ENCODE data around the gene ARHGAP24. TPM values are rescaled to one million over a fixed set of nuclear protein-coding genes. Genes with fewer than 3 reads are reported as not detected.
"Not testable (repeated sequence)": the region's sequence is repeated elsewhere in the genome, so short reads cannot be mapped to it uniquely, and the experiment has no call there.

ARHGAP24 gene
- total RNA-seq, 2 experiments from 2014 or later: not detected

GRCh38 chr4:85515701-85516100 is 40.8 kb downstream of the ARHGAP24 start:
- Mint-ChIP-seq H3K36me3 (ENCODE audit: low read depth) (no peaks in the 10 kb centered on the region), H3K9me3 (no peaks in the 10 kb centered on the region), H3K4me1 (no peaks in the 10 kb centered on the region), H3K4me3 (no peak overlapping the region), H3K27me3 (no peaks in the 10 kb centered on the region), H3K27ac (no peak overlapping the region)
- ChIA-PET CTCF (no interaction called here), POLR2A (no interaction called here)
- DNase-seq: no peak

- DNase-seq; H3K27me3 Mint-ChIP-seq; H3K27ac Mint-ChIP-seq; CTCF ChIA-PET; POLR2A ChIA-PET; H3K36me3 Mint-ChIP-seq (ENCODE audit: low read depth); H3K4me3 Mint-ChIP-seq; H3K4me1 Mint-ChIP-seq; H3K9me3 Mint-ChIP-seq: not testable (repeated sequence)
Measured at GRCh38 chr4:85518526-85518925, 43.6 kb downstream of the ARHGAP24 start.

GRCh38 chr4:85520765-85521749 is 46.1 kb downstream of the ARHGAP24 start:
- no peak overlapping the region for H3K4me3 Mint-ChIP-seq
- H3K27ac Mint-ChIP-seq: no peak overlapping the region
- POLR2A ChIA-PET: no interaction called here
- H3K4me1 Mint-ChIP-seq: no peaks in the 10 kb centered on the region
- H3K27me3 Mint-ChIP-seq: no peaks in the 10 kb centered on the region
- DNase-seq: no peak
- CTCF ChIA-PET: no interaction called here
- no peaks in the 10 kb centered on the region for H3K36me3 Mint-ChIP-seq (ENCODE audit: low read depth)
- no peaks in the 10 kb centered on the region for H3K9me3 Mint-ChIP-seq

GRCh38 chr4:85522277-85522676 is 47.3 kb downstream of the ARHGAP24 start:
- Mint-ChIP-seq H3K4me3 (no peak overlapping the region), H3K27ac (no peak overlapping the region), H3K27me3 (no peaks in the 10 kb centered on the region), H3K36me3 (ENCODE audit: low read depth) (no peaks in the 10 kb centered on the region), H3K9me3 (no peaks in the 10 kb centered on the region), H3K4me1 (no peaks in the 10 kb centered on the region)
- no peak for DNase-seq
- ChIA-PET CTCF (no interaction called here), POLR2A (no interaction called here)

- Mint-ChIP-seq H3K9me3 (no peaks in the 10 kb centered on the region), H3K4me1 (no peaks in the 10 kb centered on the region), H3K27ac (no peak overlapping the region), H3K4me3 (no peak overlapping the region), H3K27me3 (no peaks in the 10 kb centered on the region), H3K36me3 (ENCODE audit: low read depth) (no peaks in the 10 kb centered on the region)
- CTCF ChIA-PET: no interaction called here
- POLR2A ChIA-PET: no interaction called here
- DNase-seq: no peak
Measured at GRCh38 chr4:85522836-85523235, 47.9 kb downstream of the ARHGAP24 start.

- POLR2A ChIA-PET: no interaction called here
- CTCF ChIA-PET: no interaction called here
- H3K27ac Mint-ChIP-seq: no peak overlapping the region
- no peaks in the 10 kb centered on the region for H3K9me3 Mint-ChIP-seq
- H3K4me3 Mint-ChIP-seq: no peak overlapping the region
- no peak for DNase-seq
- H3K36me3 Mint-ChIP-seq (ENCODE audit: low read depth): no peaks in the 10 kb centered on the region
- H3K27me3 Mint-ChIP-seq: no peaks in the 10 kb centered on the region
- H3K4me1 Mint-ChIP-seq: no peaks in the 10 kb centered on the region
Measured at GRCh38 chr4:85527815-85528214, 52.9 kb downstream of the ARHGAP24 start.

GRCh38 chr4:85531560-85532341 is 56.8 kb downstream of the ARHGAP24 start:
- Mint-ChIP-seq H3K9me3 (no peaks in the 10 kb centered on the region), H3K27me3 (no peaks in the 10 kb centered on the region), H3K36me3 (ENCODE audit: low read depth) (no peaks in the 10 kb centered on the region), H3K27ac (no peak overlapping the region), H3K4me3 (no peak overlapping the region), H3K4me1 (no peaks in the 10 kb centered on the region)
- ChIA-PET CTCF (no interaction called here), POLR2A (no interaction called here)
- DNase-seq: no peak

- CTCF ChIA-PET: no interaction called here
- no peaks in the 10 kb centered on the region for H3K9me3 Mint-ChIP-seq
Measured at GRCh38 chr4:85534120-85534519, 59.2 kb downstream of the ARHGAP24 start.

GRCh38 chr4:85543832-85544231 is 68.9 kb downstream of the ARHGAP24 start:
- Mint-ChIP-seq H3K9me3 (no peaks in the 10 kb centered on the region), H3K4me1 (no peaks in the 10 kb centered on the region), H3K4me3 (no peak overlapping the region), H3K27me3 (no peaks in the 10 kb centered on the region), H3K36me3 (ENCODE audit: low read depth) (no peaks in the 10 kb centered on the region), H3K27ac (no peak overlapping the region)
- POLR2A ChIA-PET: no interaction called here
- CTCF ChIA-PET: no interaction called here
- no peak for DNase-seq

More at GRCh38 chr4:85534120-85534519, 59.2 kb downstream of the ARHGAP24 start:
- no peak overlapping the region for H3K4me3 Mint-ChIP-seq
- H3K36me3 Mint-ChIP-seq (ENCODE audit: low read depth): no peaks in the 10 kb centered on the region
- POLR2A ChIA-PET: no interaction called here
- no peak overlapping the region for H3K27ac Mint-ChIP-seq
- H3K27me3 Mint-ChIP-seq: no peaks in the 10 kb centered on the region
- no peak for DNase-seq
- no peaks in the 10 kb centered on the region for H3K4me1 Mint-ChIP-seq

GRCh38 chr4:85544751-85545150 is 69.8 kb downstream of the ARHGAP24 start:
- ChIA-PET POLR2A (no interaction called here), CTCF (no interaction called here)
- Mint-ChIP-seq H3K4me3 (no peak overlapping the region), H3K27me3 (no peaks in the 10 kb centered on the region), H3K9me3 (peaks cover 2% of the 10 kb centered on the region), H3K4me1 (no peaks in the 10 kb centered on the region), H3K27ac (no peak overlapping the region), H3K36me3 (ENCODE audit: low read depth) (no peaks in the 10 kb centered on the region)
- no peak for DNase-seq

- POLR2A ChIA-PET: no interaction called here
- Mint-ChIP-seq H3K36me3 (ENCODE audit: low read depth) (no peaks in the 10 kb centered on the region), H3K9me3 (peaks cover 9% of the 10 kb centered on the region), H3K4me1 (no peaks in the 10 kb centered on the region), H3K27me3 (no peaks in the 10 kb centered on the region), H3K27ac (no peak overlapping the region), H3K4me3 (no peak overlapping the region)
- DNase-seq: no peak
- CTCF ChIA-PET: no interaction called here
Measured at GRCh38 chr4:85548116-85548515, 73.2 kb downstream of the ARHGAP24 start.

- Mint-ChIP-seq H3K36me3 (ENCODE audit: low read depth) (no peaks in the 10 kb centered on the region), H3K9me3 (peaks cover 9% of the 10 kb centered on the region), H3K27me3 (no peaks in the 10 kb centered on the region), H3K4me3 (no peak overlapping the region), H3K4me1 (no peaks in the 10 kb centered on the region), H3K27ac (no peak overlapping the region)
- no peak for DNase-seq
- CTCF ChIA-PET: no interaction called here
- POLR2A ChIA-PET: no interaction called here
Measured at GRCh38 chr4:85548841-85549240, 73.9 kb downstream of the ARHGAP24 start.

- DNase-seq: no peak
- CTCF ChIA-PET: no interaction called here
- Mint-ChIP-seq H3K27me3 (no peaks in the 10 kb centered on the region), H3K36me3 (ENCODE audit: low read depth) (no peaks in the 10 kb centered on the region), H3K4me1 (no peaks in the 10 kb centered on the region), H3K9me3 (peaks cover 20% of the 10 kb centered on the region), H3K27ac (no peak overlapping the region), H3K4me3 (no peak overlapping the region)
- POLR2A ChIA-PET: no interaction called here
Measured at GRCh38 chr4:85555206-85555605, 80.3 kb downstream of the ARHGAP24 start.

- peaks cover 20% of the 10 kb centered on the region for H3K9me3 Mint-ChIP-seq
- ChIA-PET POLR2A (no interaction called here), CTCF (no interaction called here)
- H3K4me3 Mint-ChIP-seq: no peak overlapping the region
- no peaks in the 10 kb centered on the region for H3K27me3 Mint-ChIP-seq
- DNase-seq: no peak
- no peaks in the 10 kb centered on the region for H3K36me3 Mint-ChIP-seq (ENCODE audit: low read depth)
- no peaks in the 10 kb centered on the region for H3K4me1 Mint-ChIP-seq
- H3K27ac Mint-ChIP-seq: no peak overlapping the region
Measured at GRCh38 chr4:85556283-85556682, 81.3 kb downstream of the ARHGAP24 start.

Measured in activated CD4-positive, alpha-beta memory T cell treated with anti-CD3 and anti-CD28 coated beads, Interleukin-2, amount 10 ng/mL, durations not matched to agents 7 days and 5 days (primary cell).